SK-N-SH (cell line): ENCODE measurements around the gene HIRA. TPM values are rescaled to one million over a fixed set of nuclear protein-coding genes. Genes with fewer than 3 reads are reported as not detected.

Source experiments
- CTCF ChIA-PET: fragments of 300-600, 350-600 bp; formaldehyde crosslinking; extraction: SDS; loops from one replicate; lab custom pipeline; 2021; lab: Yijun Ruan, JAX
- POLR2A ChIA-PET: fragments of 350-600 bp; sonication (Branson Sonifier 250); formaldehyde crosslinking; extraction: SDS; loops from one replicate; lab custom pipeline; 2020; ENCODE audit warnings: antibody characterized with exemption, inconsistent platforms; lab: Yijun Ruan, JAX
- DNase-seq: peaks from one replicate; pipeline ENCODE4 v3.0.0; 2012
- H2AFZ ChIP-seq: fragments of 200-600 bp; sonication (generic); 2 replicates; pipeline ENCODE4 v1.8.1; 2016; ENCODE audit warnings: antibody characterized with exemption, mild to moderate bottlenecking, low read depth
- H3F3A ChIP-seq: fragments of 200-600 bp; sonication (generic); replicated peaks from 2 replicates; pipeline ENCODE3; 2016; ENCODE audit warnings: antibody characterized with exemption, mild to moderate bottlenecking; ENCODE audit not compliant: insufficient read depth
- H3K27ac ChIP-seq, 2 experiments: fragments of 200-500 bp in 1 of 2; fragments of 200-600 bp in 1 of 2; sonication (Bioruptor generic) in 1 of 2; sonication (generic), shearing (Covaris generic) in 1 of 2; 2 replicates each; pipeline versions ENCODE4 v1.5.1 to v1.6.1; 2014 to 2016; ENCODE audit warnings: low read depth in 2 of 2, inconsistent platforms in 1 of 2, low read length in 1 of 2, mild to moderate bottlenecking in 1 of 2, mixed read lengths in 1 of 2
- H3K27me3 ChIP-seq: fragments of 200-600 bp; sonication (generic), shearing (Covaris generic); 2 replicates; pipeline ENCODE4 v1.6.1; 2016; ENCODE audit warnings: mixed run types; ENCODE audit not compliant: insufficient read depth
- H3K36me3 ChIP-seq, 2 experiments: fragments of 200-500 bp in 1 of 2; fragments of 200-600 bp in 1 of 2; sonication (Bioruptor generic) in 1 of 2; sonication (generic) in 1 of 2; replicated peaks in 1 of 2; 2 replicates each; pipeline versions ENCODE3 to v1.5.1; 2014 to 2016; ENCODE audit warnings: low read length in 1 of 2, mild to moderate bottlenecking in 1 of 2; ENCODE audit not compliant: insufficient read depth in 2 of 2, control insufficient read depth in 1 of 2
- H3K4me1 ChIP-seq, 2 experiments: fragments of 200-500 bp in 1 of 2; fragments of 200-600 bp in 1 of 2; sonication (Bioruptor generic) in 1 of 2; sonication (generic), shearing (Covaris generic) in 1 of 2; 2 replicates each; pipeline versions ENCODE4 v1.5.1 to v1.6.1; 2014 to 2016; ENCODE audit warnings: low read depth in 1 of 2, low read length in 1 of 2, mixed run types in 1 of 2; ENCODE audit not compliant: insufficient read depth in 2 of 2, control insufficient read depth in 1 of 2
- H3K4me2 ChIP-seq: fragments of 200-600 bp; sonication (generic), shearing (Covaris generic); 2 replicates; pipeline ENCODE4 v1.6.1; 2017; ENCODE audit warnings: mixed run types
- H3K4me3 ChIP-seq, 2 experiments: fragments of 200-500 bp in 1 of 2; fragments of 200-600 bp in 1 of 2; sonication (Bioruptor generic) in 1 of 2; sonication (generic), shearing (Covaris generic) in 1 of 2; 2 replicates each; pipeline versions ENCODE4 v1.5.1 to v1.8.1; 2014 to 2016; ENCODE audit warnings: low read depth in 2 of 2, inconsistent platforms in 1 of 2, low read length in 1 of 2, mild to moderate bottlenecking in 1 of 2, mixed read lengths in 1 of 2, moderate library complexity in 1 of 2
- H3K79me2 ChIP-seq: fragments of 200-600 bp; sonication (generic); 2 replicates; pipeline ENCODE4 v1.8.1; 2017; ENCODE audit warnings: mild to moderate bottlenecking; ENCODE audit not compliant: insufficient read depth
- H3K9ac ChIP-seq: fragments of 200-600 bp; sonication (generic); 2 replicates; pipeline ENCODE4 v1.6.1; 2017; ENCODE audit warnings: mixed run types
- H3K9me2 ChIP-seq: fragments of 200-600 bp; sonication (generic); 2 replicates; pipeline ENCODE4 v1.6.1; 2017; ENCODE audit warnings: mixed run types
- H3K9me3 ChIP-seq: fragments of 200-600 bp; sonication (generic); 2 replicates; pipeline ENCODE4 v1.6.1; 2017; ENCODE audit warnings: mixed run types, mild to moderate bottlenecking, moderate library complexity
- H4K20me1 ChIP-seq: fragments of 200-600 bp; sonication (generic); 2 replicates; pipeline ENCODE4 v1.6.1; 2017; ENCODE audit warnings: mild to moderate bottlenecking, mixed run types; ENCODE audit not compliant: insufficient read depth
- CHD2 ChIP-seq: fragments of 150-350 bp; IDR thresholded peaks from 2 replicates; pipeline ENCODE4 v1.6.1; 2018; ENCODE audit warnings: low read length; ENCODE audit not compliant: partially characterized antibody
- EP300 ChIP-seq, 2 experiments: IDR thresholded peaks; 2 replicates each; pipeline versions ENCODE4 v1.4.0 to v1.6.1; 2012; ENCODE audit warnings: borderline replicate concordance in 1 of 2, low read depth in 1 of 2, low read length in 1 of 2
- FOSL2 ChIP-seq: IDR thresholded peaks from 2 replicates; pipeline ENCODE4 v1.4.0; 2012; ENCODE audit warnings: low read depth, mild to moderate bottlenecking, moderate library complexity, borderline replicate concordance
- FOXJ3 ChIP-seq: sonication (generic); formaldehyde crosslinking; IDR thresholded peaks from 2 replicates; pipeline ENCODE4 v1.5.1; 2020; ENCODE audit warnings: mild to moderate bottlenecking, missing genetic modification reagents
- GABPA ChIP-seq: IDR thresholded peaks from 2 replicates; pipeline ENCODE4 v1.4.0; 2012; ENCODE audit warnings: low read depth, mild to moderate bottlenecking
- GATA2 ChIP-seq: sonication (generic); formaldehyde crosslinking; IDR thresholded peaks from 2 replicates; pipeline ENCODE4 v1.5.0; 2020; ENCODE audit warnings: mild to moderate bottlenecking, missing genetic modification reagents
- MXI1 ChIP-seq: IDR thresholded peaks from 2 replicates; pipeline ENCODE4 v1.6.1; 2012; ENCODE audit warnings: mild to moderate bottlenecking, low read depth, low read length, improper control_type of control experiment
- NRF1 ChIP-seq: IDR thresholded peaks from 2 replicates; pipeline ENCODE4 v1.6.1; 2012; ENCODE audit warnings: low read depth, mild to moderate bottlenecking, low read length
- POLR2AphosphoS5 ChIP-seq: IDR thresholded peaks from 2 replicates; pipeline ENCODE4 v1.6.1; 2012; ENCODE audit warnings: low read depth, low read length
- RAD21 ChIP-seq: IDR thresholded peaks from 2 replicates; pipeline ENCODE4 v1.6.1; 2012; ENCODE audit warnings: mild to moderate bottlenecking, low read length
- RCOR1 ChIP-seq: fragments of 150-350 bp; IDR thresholded peaks from 2 replicates; pipeline ENCODE4 v1.6.1; 2017; ENCODE audit warnings: antibody characterized with exemption, low read length
- RXRA ChIP-seq: IDR thresholded peaks from 2 replicates; pipeline ENCODE4 v1.4.0; 2012; ENCODE audit warnings: low read depth, mild to moderate bottlenecking, borderline replicate concordance
- SIN3A ChIP-seq: IDR thresholded peaks from 2 replicates; pipeline ENCODE4 v1.6.1; 2012; ENCODE audit warnings: low read depth, mild to moderate bottlenecking, low read length, moderate library complexity, borderline replicate concordance
- SMC3 ChIP-seq: IDR thresholded peaks from 2 replicates; pipeline ENCODE4 v1.6.1; 2012; ENCODE audit warnings: low read depth, low read length, improper control_type of control experiment
- TAF1 ChIP-seq: IDR thresholded peaks from 2 replicates; pipeline ENCODE4 v1.6.1; 2012; ENCODE audit warnings: low read depth, mild to moderate bottlenecking, low read length, moderate library complexity, borderline replicate concordance
- YY1 ChIP-seq: IDR thresholded peaks from 2 replicates; pipeline ENCODE4 v1.4.0; 2012; ENCODE audit warnings: low read depth, mild to moderate bottlenecking
- WGBS: methylation state at CpG from one replicate; pipeline ENCODE4 v1.1.6; 2017; ENCODE audit warnings: low lambda C conversion rate; 5-methylcytosine and 5-hydroxymethylcytosine counted together
- polyA plus RNA-seq, 3 experiments: library from polyadenylated mRNA; depleted of rRNA; stranded (reverse); fragments of >200 nt; gene quantifications; 2 replicates each; pipeline ENCODE4 v1.2.3, GENCODE V29; 2012
- TF ChIP-seq, protein P1 (sequence below): IDR thresholded peaks from 2 replicates; pipeline ENCODE4 v1.6.1; 2012; ENCODE audit warnings: mild to moderate bottlenecking, low read depth, low read length, moderate library complexity
- TF ChIP-seq, protein P2 (sequence below): IDR thresholded peaks from 2 replicates; pipeline ENCODE4 v1.4.0; 2012; ENCODE audit warnings: low read depth, borderline replicate concordance
- TF ChIP-seq, protein P3 (sequence below): fragments of 150-350 bp; IDR thresholded peaks from 2 replicates; pipeline ENCODE4 v1.6.1; 2016; ENCODE audit warnings: mild to moderate bottlenecking, low read depth, low read length
- TF ChIP-seq, protein P4 (sequence below): fragments of 200-600 bp; sonication (generic); IDR thresholded peaks from 2 replicates; pipeline ENCODE4 v1.6.1; 2017; ENCODE audit warnings: antibody characterized with exemption, mild to moderate bottlenecking, moderate library complexity

The HIRA gene
- polyA plus RNA-seq, 1 of the 3 experiments (the other 2 are of a cell fraction) = 21.0 TPM

DNA sequence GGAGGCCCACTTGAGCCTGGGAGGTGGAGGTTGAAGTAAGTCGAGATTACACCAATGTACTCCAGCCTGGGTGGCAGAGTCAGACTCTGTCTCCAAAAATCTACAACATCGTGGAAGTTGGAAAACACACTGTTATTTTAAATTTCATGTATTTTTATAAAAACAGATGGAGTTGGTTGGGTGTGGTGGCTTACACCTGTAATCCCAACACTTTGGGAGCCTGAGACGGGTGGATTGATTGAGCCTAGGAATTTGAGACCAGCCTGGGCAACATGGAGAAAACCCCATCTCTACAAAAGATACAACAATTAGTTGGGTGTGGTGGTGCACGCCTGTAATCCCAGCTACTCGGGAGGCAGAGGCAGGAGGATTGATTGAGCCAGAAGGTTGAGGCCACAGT is 88.1 kb downstream of the HIRA start:
- Histone ChIP-seq H2AFZ (no peak overlapping the region), H3K9me2 (no peaks in the 10 kb centered on the region), H3K27me3 (no peaks in the 10 kb centered on the region), H3K4me1 (no peaks in the 10 kb centered on the region), H3K9me3 (peaks cover 2% of the 10 kb centered on the region; the same call in 1 of the 2 replicates), H3K9ac (no peak overlapping the region), H3K4me3 (no peak overlapping the region), H3K79me2 (no peaks in the 10 kb centered on the region), H3F3A (no peaks in the 10 kb centered on the region), H4K20me1 (no peaks in the 10 kb centered on the region), H3K27ac (no peak overlapping the region), H3K36me3 (peaks cover 17 to 59% of the 10 kb centered on the region in 2 experiments), H3K4me2 (no peak overlapping the region)
- 99% methylated on average over 5 of the region's 5 CpGs for WGBS
- DNase-seq = no peak
- TF ChIP-seq FOXJ3 (CRISPR knock-in tag) (no peak), SIN3A (no peak), MXI1 (no peak), EP300 (IDR thresholded peaks at IDR 0.05; ENCODE audit: borderline replicate concordance in 1 of 2, low read depth in 1 of 2, low read length in 1 of 2) (no peak), RCOR1 (no peak), SMC3 (no peak), FOSL2 (no peak), RAD21 (no peak), GABPA (no peak), GATA2 (CRISPR knock-in tag) (no peak), YY1 (no peak), CHD2 (no peak), NRF1 (no peak), POLR2AphosphoS5 (no peak), TAF1 (no peak), RXRA (no peak)
- TF ChIP-seq, protein P1, sequence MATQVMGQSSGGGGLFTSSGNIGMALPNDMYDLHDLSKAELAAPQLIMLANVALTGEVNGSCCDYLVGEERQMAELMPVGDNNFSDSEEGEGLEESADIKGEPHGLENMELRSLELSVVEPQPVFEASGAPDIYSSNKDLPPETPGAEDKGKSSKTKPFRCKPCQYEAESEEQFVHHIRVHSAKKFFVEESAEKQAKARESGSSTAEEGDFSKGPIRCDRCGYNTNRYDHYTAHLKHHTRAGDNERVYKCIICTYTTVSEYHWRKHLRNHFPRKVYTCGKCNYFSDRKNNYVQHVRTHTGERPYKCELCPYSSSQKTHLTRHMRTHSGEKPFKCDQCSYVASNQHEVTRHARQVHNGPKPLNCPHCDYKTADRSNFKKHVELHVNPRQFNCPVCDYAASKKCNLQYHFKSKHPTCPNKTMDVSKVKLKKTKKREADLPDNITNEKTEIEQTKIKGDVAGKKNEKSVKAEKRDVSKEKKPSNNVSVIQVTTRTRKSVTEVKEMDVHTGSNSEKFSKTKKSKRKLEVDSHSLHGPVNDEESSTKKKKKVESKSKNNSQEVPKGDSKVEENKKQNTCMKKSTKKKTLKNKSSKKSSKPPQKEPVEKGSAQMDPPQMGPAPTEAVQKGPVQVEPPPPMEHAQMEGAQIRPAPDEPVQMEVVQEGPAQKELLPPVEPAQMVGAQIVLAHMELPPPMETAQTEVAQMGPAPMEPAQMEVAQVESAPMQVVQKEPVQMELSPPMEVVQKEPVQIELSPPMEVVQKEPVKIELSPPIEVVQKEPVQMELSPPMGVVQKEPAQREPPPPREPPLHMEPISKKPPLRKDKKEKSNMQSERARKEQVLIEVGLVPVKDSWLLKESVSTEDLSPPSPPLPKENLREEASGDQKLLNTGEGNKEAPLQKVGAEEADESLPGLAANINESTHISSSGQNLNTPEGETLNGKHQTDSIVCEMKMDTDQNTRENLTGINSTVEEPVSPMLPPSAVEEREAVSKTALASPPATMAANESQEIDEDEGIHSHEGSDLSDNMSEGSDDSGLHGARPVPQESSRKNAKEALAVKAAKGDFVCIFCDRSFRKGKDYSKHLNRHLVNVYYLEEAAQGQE = no peak
- TF ChIP-seq, protein P2, sequence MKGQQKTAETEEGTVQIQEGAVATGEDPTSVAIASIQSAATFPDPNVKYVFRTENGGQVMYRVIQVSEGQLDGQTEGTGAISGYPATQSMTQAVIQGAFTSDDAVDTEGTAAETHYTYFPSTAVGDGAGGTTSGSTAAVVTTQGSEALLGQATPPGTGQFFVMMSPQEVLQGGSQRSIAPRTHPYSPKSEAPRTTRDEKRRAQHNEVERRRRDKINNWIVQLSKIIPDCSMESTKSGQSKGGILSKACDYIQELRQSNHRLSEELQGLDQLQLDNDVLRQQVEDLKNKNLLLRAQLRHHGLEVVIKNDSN = no peak
- TF ChIP-seq, protein P3, sequence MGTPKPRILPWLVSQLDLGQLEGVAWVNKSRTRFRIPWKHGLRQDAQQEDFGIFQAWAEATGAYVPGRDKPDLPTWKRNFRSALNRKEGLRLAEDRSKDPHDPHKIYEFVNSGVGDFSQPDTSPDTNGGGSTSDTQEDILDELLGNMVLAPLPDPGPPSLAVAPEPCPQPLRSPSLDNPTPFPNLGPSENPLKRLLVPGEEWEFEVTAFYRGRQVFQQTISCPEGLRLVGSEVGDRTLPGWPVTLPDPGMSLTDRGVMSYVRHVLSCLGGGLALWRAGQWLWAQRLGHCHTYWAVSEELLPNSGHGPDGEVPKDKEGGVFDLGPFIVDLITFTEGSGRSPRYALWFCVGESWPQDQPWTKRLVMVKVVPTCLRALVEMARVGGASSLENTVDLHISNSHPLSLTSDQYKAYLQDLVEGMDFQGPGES = no peak
- TF ChIP-seq, protein P4, sequence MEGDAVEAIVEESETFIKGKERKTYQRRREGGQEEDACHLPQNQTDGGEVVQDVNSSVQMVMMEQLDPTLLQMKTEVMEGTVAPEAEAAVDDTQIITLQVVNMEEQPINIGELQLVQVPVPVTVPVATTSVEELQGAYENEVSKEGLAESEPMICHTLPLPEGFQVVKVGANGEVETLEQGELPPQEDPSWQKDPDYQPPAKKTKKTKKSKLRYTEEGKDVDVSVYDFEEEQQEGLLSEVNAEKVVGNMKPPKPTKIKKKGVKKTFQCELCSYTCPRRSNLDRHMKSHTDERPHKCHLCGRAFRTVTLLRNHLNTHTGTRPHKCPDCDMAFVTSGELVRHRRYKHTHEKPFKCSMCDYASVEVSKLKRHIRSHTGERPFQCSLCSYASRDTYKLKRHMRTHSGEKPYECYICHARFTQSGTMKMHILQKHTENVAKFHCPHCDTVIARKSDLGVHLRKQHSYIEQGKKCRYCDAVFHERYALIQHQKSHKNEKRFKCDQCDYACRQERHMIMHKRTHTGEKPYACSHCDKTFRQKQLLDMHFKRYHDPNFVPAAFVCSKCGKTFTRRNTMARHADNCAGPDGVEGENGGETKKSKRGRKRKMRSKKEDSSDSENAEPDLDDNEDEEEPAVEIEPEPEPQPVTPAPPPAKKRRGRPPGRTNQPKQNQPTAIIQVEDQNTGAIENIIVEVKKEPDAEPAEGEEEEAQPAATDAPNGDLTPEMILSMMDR = no peak
- ChIA-PET POLR2A (no interaction called here), CTCF (no interaction called here)
